WTC11 (cell line): ENCODE measurements around the gene CD72. TPM values are rescaled to one million over a fixed set of nuclear protein-coding genes. Genes with fewer than 3 reads are reported as not detected.

Source experiments
- ATAC-seq: fragments of 200-7000 bp; cut with Tn5 transposase; 2 replicates; pipeline ENCODE4 v1.10.0; 2021; ENCODE audit warnings: mild to moderate bottlenecking, moderate library complexity
- Bru-seq: library from RNA; stranded (reverse); fragments of 400-500 nt; gene quantifications from one replicate; lab custom pipeline; 2021; lab: Mats Ljungman, UMichigan
- CTCF ChIA-PET: fragments of 300-600 bp; sonication (Branson Sonifier 250); formaldehyde crosslinking; loops from one replicate; lab custom pipeline; 2021; ENCODE audit warnings: antibody characterized with exemption; lab: Charles Lee
- POLR2A ChIA-PET: fragments of 350-600 bp; sonication (Branson Sonifier 250); formaldehyde crosslinking; loops from one replicate; lab custom pipeline; 2021; ENCODE audit warnings: antibody characterized with exemption; lab: Charles Lee
- DNase-seq: peaks from one replicate; pipeline ENCODE4 v3.0.0; 2021; ENCODE audit warnings: low spot score
- H3K27ac Mint-ChIP-seq: 2 replicates; pipeline ENCODE4 v1.8.0; 2021; ENCODE audit warnings: mixed read lengths
- H3K27me3 Mint-ChIP-seq: 2 replicates; pipeline ENCODE4 v1.8.0; 2021; ENCODE audit warnings: low read depth, mild to moderate bottlenecking, moderate library complexity, mixed read lengths
- H3K36me3 Mint-ChIP-seq: 2 replicates; pipeline ENCODE4 v1.8.0; 2021; ENCODE audit warnings: mixed read lengths
- H3K4me1 Mint-ChIP-seq: 2 replicates; pipeline ENCODE4 v1.8.0; 2022; ENCODE audit warnings: mixed read lengths
- H3K4me3 Mint-ChIP-seq: 2 replicates; pipeline ENCODE4 v1.8.0; 2021; ENCODE audit warnings: mild to moderate bottlenecking, moderate library complexity, mixed read lengths
- H3K9me3 Mint-ChIP-seq: 2 replicates; pipeline ENCODE4 v1.8.0; 2021; ENCODE audit warnings: mixed read lengths
- ATF1 ChIP-seq: sonication (generic); formaldehyde crosslinking; IDR thresholded peaks from 2 replicates; pipeline ENCODE4 v1.8.1; 2023; ENCODE audit warnings: mild to moderate bottlenecking, moderate library complexity, missing genetic modification reagents
- ESRRA ChIP-seq: sonication (generic); formaldehyde crosslinking; IDR thresholded peaks from 2 replicates; pipeline ENCODE4 v1.8.1; 2022; ENCODE audit warnings: mild to moderate bottlenecking, missing genetic modification reagents, borderline replicate concordance
- ETV6 ChIP-seq: sonication (generic); formaldehyde crosslinking; IDR thresholded peaks from 2 replicates; pipeline ENCODE4 v1.8.1; 2022; ENCODE audit warnings: mild to moderate bottlenecking, missing genetic modification reagents
- FOXJ3 ChIP-seq: sonication (generic); formaldehyde crosslinking; IDR thresholded peaks from 2 replicates; pipeline ENCODE4 v1.9.0; 2021; ENCODE audit warnings: missing genetic modification reagents, mild to moderate bottlenecking, borderline replicate concordance
- FOXP1 ChIP-seq: sonication (generic); formaldehyde crosslinking; IDR thresholded peaks from 2 replicates; pipeline ENCODE4 v1.8.0; 2022; ENCODE audit warnings: missing genetic modification reagents, mild to moderate bottlenecking, moderate library complexity, borderline replicate concordance
- GRHL2 ChIP-seq: fragments of 250-450 bp; sonication (Bioruptor Pico); IDR thresholded peaks from 2 replicates; pipeline ENCODE4 v1.8.0; 2022; ENCODE audit warnings: mild to moderate bottlenecking, moderate library complexity; ENCODE audit not compliant: insufficient replicate concordance, severe bottlenecking
- HMGA2 ChIP-seq: fragments of 250-450 bp; sonication (Bioruptor Pico); IDR thresholded peaks from 2 replicates; pipeline ENCODE4 v1.4.0; 2021; ENCODE audit warnings: mild to moderate bottlenecking, moderate library complexity
- RORB ChIP-seq: fragments of 250-450 bp; sonication (Bioruptor Pico); IDR thresholded peaks from 2 replicates; pipeline ENCODE4 v1.9.0; 2021; ENCODE audit warnings: mild to moderate bottlenecking
- SMAD3 ChIP-seq: sonication (generic); formaldehyde crosslinking; IDR thresholded peaks from 2 replicates; pipeline ENCODE4 v1.8.0; 2022; ENCODE audit warnings: missing genetic modification reagents, mild to moderate bottlenecking, borderline replicate concordance
- SMAD4 ChIP-seq: sonication (generic); formaldehyde crosslinking; IDR thresholded peaks from 2 replicates; pipeline ENCODE4 v1.8.0; 2022; ENCODE audit warnings: mild to moderate bottlenecking, missing genetic modification reagents
- SP1 ChIP-seq: sonication (generic); formaldehyde crosslinking; conservative IDR thresholded peaks from 2 replicates; pipeline ENCODE4 v1.8.1; 2022; ENCODE audit warnings: missing genetic modification reagents
- TEAD1 ChIP-seq: sonication (generic); formaldehyde crosslinking; IDR thresholded peaks from 2 replicates; pipeline ENCODE4 v1.8.0; 2022; ENCODE audit warnings: mild to moderate bottlenecking, missing genetic modification reagents
- ZBTB43 ChIP-seq: sonication (generic); formaldehyde crosslinking; IDR thresholded peaks from 2 replicates; pipeline ENCODE4 v1.8.1; 2023; ENCODE audit warnings: mild to moderate bottlenecking, missing genetic modification reagents
- ZNF317 ChIP-seq: sonication (generic); formaldehyde crosslinking; IDR thresholded peaks from 2 replicates; pipeline ENCODE4 v1.8.1; 2023; ENCODE audit warnings: low read depth, mild to moderate bottlenecking, moderate library complexity, missing genetic modification reagents, borderline replicate concordance
- ZNF423 ChIP-seq: fragments of 250-450 bp; sonication (Bioruptor Pico); IDR thresholded peaks from 2 replicates; pipeline ENCODE4 v2.1.2; 2022; ENCODE audit warnings: mild to moderate bottlenecking, moderate library complexity
- ZNF425 ChIP-seq: fragments of 250-450 bp; sonication (Bioruptor Pico); conservative IDR thresholded peaks from 2 replicates; pipeline ENCODE4 v1.9.0; 2021; ENCODE audit warnings: mild to moderate bottlenecking
- ZNF671 ChIP-seq: fragments of 250-450 bp; sonication (Bioruptor Pico); IDR thresholded peaks from 2 replicates; pipeline ENCODE4 v1.8.0; 2021; ENCODE audit warnings: mild to moderate bottlenecking
- long read RNA-seq, 3 experiments: library from RNA in 1 of 3; library from capped mRNA in 1 of 3; library from polyadenylated mRNA in 1 of 3; unstranded in 2 of 3; stranded (forward) in 1 of 3; transcript quantifications; one replicate each; pipeline ENCODE4 v2.0.0, GENCODE V29; 2021
- total RNA-seq: library from RNA; stranded (reverse); gene quantifications from 3 replicates; pipeline ENCODE4 v1.2.3, GENCODE V29; 2021
- TF ChIP-seq, protein P1 (sequence below): sonication (generic); formaldehyde crosslinking; IDR thresholded peaks from 2 replicates; pipeline ENCODE4 v1.8.1; 2022; ENCODE audit warnings: low read depth, mild to moderate bottlenecking, moderate library complexity, missing genetic modification reagents, borderline replicate concordance
- TF ChIP-seq, protein P2 (sequence below): sonication (generic); formaldehyde crosslinking; IDR thresholded peaks from 2 replicates; pipeline ENCODE4 v1.8.1; 2022; ENCODE audit warnings: missing genetic modification reagents, borderline replicate concordance
- TF ChIP-seq, protein P3 (sequence below): sonication (generic); formaldehyde crosslinking; IDR thresholded peaks from 2 replicates; pipeline ENCODE4 v1.8.0; 2022; ENCODE audit warnings: mild to moderate bottlenecking, missing genetic modification reagents

Gene CD72
- total RNA-seq: 2.9 to 4.6 TPM (median 4.5 TPM) in 3 replicates
- percentile 37 among the genes with signal in this experiment for Bru-seq, nascent RNA
- long read RNA-seq, experiment 1, partial matches to known transcripts: 0 of 5 reads
- long read RNA-seq, experiment 1, other reads (novel, unspliced or antisense): 5 of 5 reads
- long read RNA-seq, experiment 2, partial matches to known transcripts: 1 of 4 reads
- long read RNA-seq, experiment 2, other reads (novel, unspliced or antisense): 3 of 4 reads
- long read RNA-seq, experiment 3, partial matches to known transcripts: 0 of 2 reads
- long read RNA-seq, experiment 3, other reads (novel, unspliced or antisense): 2 of 2 reads

DNA sequence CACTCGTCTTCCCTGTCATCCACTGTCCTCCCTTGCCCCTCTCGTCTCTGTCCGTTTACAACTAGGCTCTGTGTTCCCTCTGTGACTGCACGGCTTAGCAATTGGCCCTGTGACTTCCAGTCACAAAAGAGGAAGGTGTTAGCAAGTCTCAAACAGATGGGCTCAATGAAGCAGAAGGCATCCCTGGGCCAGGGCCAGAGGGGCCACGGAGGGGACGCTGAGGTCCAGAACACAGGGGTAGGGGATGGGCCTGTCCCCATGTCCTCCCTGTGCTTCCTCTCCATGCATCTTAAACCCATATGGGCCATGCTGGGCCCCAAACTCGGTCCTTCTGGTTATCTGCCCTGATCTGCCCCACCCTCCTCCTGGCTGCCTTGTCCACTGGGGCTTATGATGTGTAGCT lies at the start of gene CD72:
Gene CD72 (minus strand): TSS at position 89 of the 403 bp plus-strand sequence. CDS start 110 bp downstream, outside the sequence.
- DNase-seq: no peak
- Mint-ChIP-seq H3K36me3 (no peaks in the 10 kb centered on the region), H3K4me3 (peak within 1 kb of the TSS; percentile 73), H3K27ac (no peak within 1 kb of the TSS), H3K9me3 (no peaks in the 10 kb centered on the region), H3K4me1 (peaks cover 9% of the 10 kb centered on the region), H3K27me3 (peaks cover 61% of the 10 kb centered on the region)
- TF ChIP-seq SMAD3 (CRISPR knock-in tag): no peak
- TF ChIP-seq, protein P1, sequence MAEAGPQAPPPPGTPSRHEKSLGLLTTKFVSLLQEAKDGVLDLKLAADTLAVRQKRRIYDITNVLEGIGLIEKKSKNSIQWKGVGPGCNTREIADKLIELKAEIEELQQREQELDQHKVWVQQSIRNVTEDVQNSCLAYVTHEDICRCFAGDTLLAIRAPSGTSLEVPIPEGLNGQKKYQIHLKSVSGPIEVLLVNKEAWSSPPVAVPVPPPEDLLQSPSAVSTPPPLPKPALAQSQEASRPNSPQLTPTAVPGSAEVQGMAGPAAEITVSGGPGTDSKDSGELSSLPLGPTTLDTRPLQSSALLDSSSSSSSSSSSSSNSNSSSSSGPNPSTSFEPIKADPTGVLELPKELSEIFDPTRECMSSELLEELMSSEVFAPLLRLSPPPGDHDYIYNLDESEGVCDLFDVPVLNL (CRISPR knock-in tag): no peak
- TF ChIP-seq ZBTB43 (CRISPR knock-in tag): no peak
- no peak for TF ChIP-seq RORB (CRISPR knock-in tag)
- TF ChIP-seq, protein P2, sequence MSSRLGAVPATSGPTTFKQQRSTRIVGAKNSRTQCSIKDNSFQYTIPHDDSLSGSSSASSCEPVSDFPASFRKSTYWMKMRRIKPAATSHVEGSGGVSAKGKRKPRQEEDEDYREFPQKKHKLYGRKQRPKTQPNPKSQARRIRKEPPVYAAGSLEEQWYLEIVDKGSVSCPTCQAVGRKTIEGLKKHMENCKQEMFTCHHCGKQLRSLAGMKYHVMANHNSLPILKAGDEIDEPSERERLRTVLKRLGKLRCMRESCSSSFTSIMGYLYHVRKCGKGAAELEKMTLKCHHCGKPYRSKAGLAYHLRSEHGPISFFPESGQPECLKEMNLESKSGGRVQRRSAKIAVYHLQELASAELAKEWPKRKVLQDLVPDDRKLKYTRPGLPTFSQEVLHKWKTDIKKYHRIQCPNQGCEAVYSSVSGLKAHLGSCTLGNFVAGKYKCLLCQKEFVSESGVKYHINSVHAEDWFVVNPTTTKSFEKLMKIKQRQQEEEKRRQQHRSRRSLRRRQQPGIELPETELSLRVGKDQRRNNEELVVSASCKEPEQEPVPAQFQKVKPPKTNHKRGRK: no peak
- no peak for TF ChIP-seq ESRRA (CRISPR knock-in tag)
- TF ChIP-seq HMGA2 (CRISPR knock-in tag): no peak
- no peak for TF ChIP-seq GRHL2 (CRISPR knock-in tag)
- no peak for TF ChIP-seq ZNF423 (CRISPR knock-in tag)
- TF ChIP-seq SMAD4 (CRISPR knock-in tag): no peak
- no peak for TF ChIP-seq FOXP1 (CRISPR knock-in tag)
- no peak for TF ChIP-seq ZNF317 (CRISPR knock-in tag)
- TF ChIP-seq ZNF671 (CRISPR knock-in tag): no peak
- no peak for TF ChIP-seq ETV6 (CRISPR knock-in tag)
- TF ChIP-seq ZNF425 (CRISPR knock-in tag): no peak
- no peak for TF ChIP-seq ATF1 (CRISPR knock-in tag)
- TF ChIP-seq FOXJ3 (CRISPR knock-in tag): no peak
- TF ChIP-seq, protein P3, sequence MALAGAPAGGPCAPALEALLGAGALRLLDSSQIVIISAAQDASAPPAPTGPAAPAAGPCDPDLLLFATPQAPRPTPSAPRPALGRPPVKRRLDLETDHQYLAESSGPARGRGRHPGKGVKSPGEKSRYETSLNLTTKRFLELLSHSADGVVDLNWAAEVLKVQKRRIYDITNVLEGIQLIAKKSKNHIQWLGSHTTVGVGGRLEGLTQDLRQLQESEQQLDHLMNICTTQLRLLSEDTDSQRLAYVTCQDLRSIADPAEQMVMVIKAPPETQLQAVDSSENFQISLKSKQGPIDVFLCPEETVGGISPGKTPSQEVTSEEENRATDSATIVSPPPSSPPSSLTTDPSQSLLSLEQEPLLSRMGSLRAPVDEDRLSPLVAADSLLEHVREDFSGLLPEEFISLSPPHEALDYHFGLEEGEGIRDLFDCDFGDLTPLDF (CRISPR knock-in tag): no peak
- TF ChIP-seq SP1 (CRISPR knock-in tag): no peak
- no peak for TF ChIP-seq TEAD1 (CRISPR knock-in tag)
- CTCF ChIA-PET: interaction anchor here (0.9 to 1.9 kb wide), 2 partner anchors 14 to 19 kb away, joined by 3 to 6 read pairs; no protein-coding TSS in a partner anchor
- ATAC-seq: no peak
- POLR2A ChIA-PET: no interaction called here
